H1 (cell line): ENCODE measurements around the gene SNX19. TPM values are rescaled to one million over a fixed set of nuclear protein-coding genes. Genes with fewer than 3 reads are reported as not detected.

Experiments
- BACH1 ChIP-seq: IDR thresholded peaks from 2 replicates; pipeline ENCODE4 v1.6.1; 2012; ENCODE audit warnings: low read length, improper control_type of control experiment
- RNF2 ChIP-seq: fragments of 200-900, 300-1000 bp; sonication (generic); IDR thresholded peaks from 2 replicates; pipeline ENCODE4 v1.7.1; 2016; ENCODE audit warnings: borderline replicate concordance, low read depth, mild to moderate bottlenecking, antibody characterized with exemption, low read length; ENCODE audit not compliant: poor library complexity, severe bottlenecking; ENCODE audit errors: missing control alignments
- polyA plus RNA-seq, 7 experiments: library from polyadenylated mRNA; depleted of rRNA in 3 of 7; stranded (reverse) in 5 of 7; unstranded in 2 of 7; fragments of >200 nt in 5 of 7; fragments of 200-250 nt in 2 of 7; gene quantifications; 1 replicate in 5 of 7; 2 replicates in 1 of 7; 4 replicates in 1 of 7; pipeline versions ENCODE4 v1.2.1 to v1.2.3, GENCODE V29; 2011 to 2013; ENCODE audit warnings: missing spikeins in 2 of 7, mixed read lengths in 2 of 7
- total RNA-seq: library from RNA; stranded (reverse); fragmentation: NEBNext Ultra II Directional; extraction: Animal tissue kit (Norgen Biotek cat#: 25700); gene quantifications from 2 replicates; pipeline ENCODE4 v1.2.1, GENCODE V29; 2021

Gene SNX19
- total and polyA plus RNA-seq, 2 of the 8 experiments (the other 6 are each of a cell fraction or from before 2014, with no cell fraction given) = 15.0 to 25.2 TPM

- TF ChIP-seq RNF2 (no peak), BACH1 (no peak)
Measured at GRCh38 chr11:130831976-130832375, 84.3 kb downstream of the SNX19 start (continued).
